ENCODE measurements around the gene LURAP1L. TPM values are rescaled to one million over a fixed set of nuclear protein-coding genes. Genes with fewer than 3 reads are reported as not detected.

Gene LURAP1L
- total RNA-seq = 2.3 and 7.2 TPM in 2 replicates

GRCh38 chr9:12774861-12775678 lies at the start of gene LURAP1L:
LURAP1L (plus strand) TSS chr9:12775020; CDS start chr9:12775716, 696 bp downstream.

Small RNAs within 50 kb of the gene (small RNA-seq; reads per million reads assigned to genes)
- not detected for gene RN7SL849P

Other genes with a start within 250 kb of the LURAP1L start
- 0.98 and 1.1 TPM in 2 replicates for gene TYRP1, start 81.6 kb upstream of the LURAP1L start, total RNA-seq

Measured in vein endothelial cell (primary cell).